HT-29 (cell line): Measurements from ENCODE around the gene MYL5. TPM values are rescaled to one million over a fixed set of nuclear protein-coding genes. Genes with fewer than 3 reads are reported as not detected.
"Not testable (repeated sequence)": the region's sequence is repeated elsewhere in the genome, so short reads cannot be mapped to it uniquely, and the experiment has no call there.

ENCODE experiments used
- DNase-seq: peaks from one replicate; pipeline ENCODE4 v3.0.0-alpha.2; 2015; ENCODE audit warnings: low spot score
- total RNA-seq: library from RNA; depleted of rRNA; stranded (reverse); fragments of >200 nt; shearing (Covaris generic); gene quantifications from 2 replicates; pipeline ENCODE4 v1.2.3, GENCODE V29; 2014; rRNA removed

The MYL5 gene
- total RNA-seq: 10.9 and 12.6 TPM in 2 replicates

- peak; percentile 94 for DNase-seq
Observed at GRCh38 chr4:674172-675035, at the start of gene MYL5, which contains the start of gene ATP5ME. MYL5 (plus strand) TSS chr4:674542; CDS start chr4:678027, 3,485 bp downstream. ATP5ME (minus strand) TSS chr4:674276; CDS start chr4:674247, 29 bp downstream.

GRCh38 chr4:624705-625590, 49.4 kb upstream of the MYL5 start, which contains the start of gene PDE6B:
PDE6B (plus strand) TSS chr4:625573; CDS start chr4:625627, 54 bp downstream.
- no peak for DNase-seq

GRCh38 chr4:625631-626161, 48.6 kb upstream of the MYL5 start:
- DNase-seq: no peak

GRCh38 chr4:626201-627091, 47.9 kb upstream of the MYL5 start:
- no peak for DNase-seq

- DNase-seq: no peak
Observed at GRCh38 chr4:627347-628125, 46.8 kb upstream of the MYL5 start.

- no peak for DNase-seq
Observed at GRCh38 chr4:628311-628741, 46.0 kb upstream of the MYL5 start.

GRCh38 chr4:628821-629635, 45.3 kb upstream of the MYL5 start:
- DNase-seq: no peak

GRCh38 chr4:629636-629914, 44.8 kb upstream of the MYL5 start:
- no peak for DNase-seq

GRCh38 chr4:629915-630641, 44.3 kb upstream of the MYL5 start:
- no peak for DNase-seq

GRCh38 chr4:630656-631055, 43.7 kb upstream of the MYL5 start:
- DNase-seq: no peak

GRCh38 chr4:632196-632790, 42.0 kb upstream of the MYL5 start:
- DNase-seq: no peak

- no peak for DNase-seq
Observed at GRCh38 chr4:632926-633325, 41.4 kb upstream of the MYL5 start.

- no peak for DNase-seq
Observed at GRCh38 chr4:633406-633805, 40.9 kb upstream of the MYL5 start.

- no peak for DNase-seq
Observed at GRCh38 chr4:633976-634598, 40.3 kb upstream of the MYL5 start.

GRCh38 chr4:634599-634985, 39.8 kb upstream of the MYL5 start:
- DNase-seq: no peak

- not testable (repeated sequence) for DNase-seq
Observed at GRCh38 chr4:635066-635835, 39.1 kb upstream of the MYL5 start.
